ENCODE data around the gene FAM20A.

FAM20A gene

GRCh38 chr17:68608515-68609130 is 7.5 kb upstream of the FAM20A start:
- DNase-seq, result no peak

GRCh38 chr17:68606451-68607307 is 5.5 kb upstream of the FAM20A start:
- no peak for DNase-seq

GRCh38 chr17:68605914-68606313 is 4.7 kb upstream of the FAM20A start:
- DNase-seq, result no peak

GRCh38 chr17:68603656-68604055 is 2.5 kb upstream of the FAM20A start:
- no peak for DNase-seq

- no peak for DNase-seq
Observed at GRCh38 chr17:68603027-68603426, 1.9 kb upstream of the FAM20A start.

- DNase-seq, result no peak
Observed at GRCh38 chr17:68602289-68602688, 1.1 kb upstream of the FAM20A start.

GRCh38 chr17:68601565-68602288 is 560 bp upstream of the FAM20A start:
- no peak for DNase-seq

GRCh38 chr17:68600067-68600930 is 868 bp downstream of the FAM20A start:
- no peak for DNase-seq

- no peak for DNase-seq
Observed at GRCh38 chr17:68599552-68600066, 1.6 kb downstream of the FAM20A start.

GRCh38 chr17:68599091-68599490 is 2.1 kb downstream of the FAM20A start:
- DNase-seq, result no peak

- no peak for DNase-seq
Observed at GRCh38 chr17:68598545-68598961, 2.6 kb downstream of the FAM20A start.

GRCh38 chr17:68598074-68598473 is 3.1 kb downstream of the FAM20A start:
- no peak for DNase-seq

GRCh38 chr17:68596411-68596945 is 4.7 kb downstream of the FAM20A start:
- DNase-seq, result no peak

- DNase-seq, result no peak
Observed at GRCh38 chr17:68595986-68596385, 5.2 kb downstream of the FAM20A start.

- DNase-seq, result no peak
Observed at GRCh38 chr17:68595496-68595895, 5.7 kb downstream of the FAM20A start.

- DNase-seq, result no peak
Observed at GRCh38 chr17:68594552-68594951, 6.6 kb downstream of the FAM20A start.

GRCh38 chr17:68592682-68593641 is 8.2 kb downstream of the FAM20A start:
- peak; percentile 99 for DNase-seq

- DNase-seq, result no peak
Observed at GRCh38 chr17:68592009-68592408, 9.2 kb downstream of the FAM20A start.

GRCh38 chr17:68591583-68591982 is 9.6 kb downstream of the FAM20A start:
- no peak for DNase-seq

- DNase-seq, result no peak
Observed at GRCh38 chr17:68589086-68589485, 12.1 kb downstream of the FAM20A start.

GRCh38 chr17:68588362-68588761 is 12.8 kb downstream of the FAM20A start:
- DNase-seq, result no peak

Data from NCI-H524 treated with DMSO at 0.1 percent for 48 hours (cell line).